ENCODE measurements around the gene SSH3. TPM values are rescaled to one million over a fixed set of nuclear protein-coding genes. Genes with fewer than 3 reads are reported as not detected.

SSH3 gene
- total RNA-seq, 3 donors from 2014 or later: 55.8 to 87.0 (median 57.6) TPM

DNA sequence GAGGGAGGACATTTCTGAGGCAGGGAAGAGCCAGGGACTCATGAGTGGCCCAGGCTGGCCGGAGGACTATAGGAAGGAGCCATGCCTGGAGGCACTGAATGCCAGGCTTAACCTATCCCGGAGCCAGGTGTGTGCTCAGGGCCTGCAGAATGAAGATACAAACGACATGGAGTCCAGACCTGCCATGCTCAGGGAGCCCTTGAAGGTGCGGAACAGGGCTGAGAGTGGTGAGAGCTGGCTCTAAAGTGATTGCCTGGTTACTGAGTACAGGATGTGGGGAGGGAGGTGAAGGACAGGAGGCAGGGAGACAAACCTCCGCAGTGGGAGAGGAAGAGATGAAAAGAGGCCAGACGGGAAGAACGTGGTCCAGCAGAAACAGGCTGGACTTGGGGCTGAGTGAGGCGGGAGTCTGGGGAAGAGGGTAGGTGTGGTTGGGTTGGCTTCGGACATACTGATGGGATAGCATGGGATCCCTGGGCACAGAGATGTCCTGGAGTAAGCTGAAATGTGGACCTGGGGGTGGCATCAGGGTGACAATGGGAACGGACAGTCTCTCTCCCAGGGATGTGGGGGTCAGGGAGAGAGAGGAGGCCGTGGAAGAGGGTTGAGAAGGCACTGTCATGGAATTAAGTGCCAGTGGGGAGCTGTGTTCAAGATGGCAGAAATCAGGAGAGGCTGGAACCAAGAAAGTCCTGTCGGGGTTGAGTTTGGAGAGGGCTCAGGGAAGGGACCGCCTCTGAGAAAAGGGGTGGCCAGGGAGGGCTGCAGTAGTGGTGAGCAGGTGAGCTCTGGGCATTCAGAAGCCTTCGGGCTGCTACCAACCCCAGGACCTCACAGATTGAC is 15.8 kb upstream of the SSH3 start:
- peak in 2 of 3 donors; percentile 40 to 46 for DNase-seq
- intact Hi-C loops (cut with DNase I, micrococcal nuclease): no loop called here
- Histone ChIP-seq H3K36me3 (ENCODE audit: low read depth) (peaks cover 15% of the 10 kb centered on the region), H3K4me3 (no peak overlapping the region), H3K9me3 (no peaks in the 10 kb centered on the region), H3K4me1 (ENCODE audit: low read depth) (peaks cover 22% of the 10 kb centered on the region)
- ATAC-seq: no peak
- TF ChIP-seq, protein P1, sequence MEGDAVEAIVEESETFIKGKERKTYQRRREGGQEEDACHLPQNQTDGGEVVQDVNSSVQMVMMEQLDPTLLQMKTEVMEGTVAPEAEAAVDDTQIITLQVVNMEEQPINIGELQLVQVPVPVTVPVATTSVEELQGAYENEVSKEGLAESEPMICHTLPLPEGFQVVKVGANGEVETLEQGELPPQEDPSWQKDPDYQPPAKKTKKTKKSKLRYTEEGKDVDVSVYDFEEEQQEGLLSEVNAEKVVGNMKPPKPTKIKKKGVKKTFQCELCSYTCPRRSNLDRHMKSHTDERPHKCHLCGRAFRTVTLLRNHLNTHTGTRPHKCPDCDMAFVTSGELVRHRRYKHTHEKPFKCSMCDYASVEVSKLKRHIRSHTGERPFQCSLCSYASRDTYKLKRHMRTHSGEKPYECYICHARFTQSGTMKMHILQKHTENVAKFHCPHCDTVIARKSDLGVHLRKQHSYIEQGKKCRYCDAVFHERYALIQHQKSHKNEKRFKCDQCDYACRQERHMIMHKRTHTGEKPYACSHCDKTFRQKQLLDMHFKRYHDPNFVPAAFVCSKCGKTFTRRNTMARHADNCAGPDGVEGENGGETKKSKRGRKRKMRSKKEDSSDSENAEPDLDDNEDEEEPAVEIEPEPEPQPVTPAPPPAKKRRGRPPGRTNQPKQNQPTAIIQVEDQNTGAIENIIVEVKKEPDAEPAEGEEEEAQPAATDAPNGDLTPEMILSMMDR (IDR thresholded peaks at IDR 0.05): no peak

GRCh38 chr11:67288198-67288451 is 15.2 kb upstream of the SSH3 start:
- DNase-seq (peak in 1 of 3 donors; percentile 66), ATAC-seq (no peak)
- intact Hi-C loops (cut with DNase I, micrococcal nuclease): no loop called here
- Histone ChIP-seq H3K4me3 (peak overlapping the region; percentile 40), H3K36me3 (ENCODE audit: low read depth) (peaks cover 15% of the 10 kb centered on the region), H3K4me1 (ENCODE audit: low read depth) (peaks cover 22% of the 10 kb centered on the region), H3K9me3 (no peaks in the 10 kb centered on the region)
- TF ChIP-seq, protein P1 (IDR thresholded peaks at IDR 0.05): no peak

DNA sequence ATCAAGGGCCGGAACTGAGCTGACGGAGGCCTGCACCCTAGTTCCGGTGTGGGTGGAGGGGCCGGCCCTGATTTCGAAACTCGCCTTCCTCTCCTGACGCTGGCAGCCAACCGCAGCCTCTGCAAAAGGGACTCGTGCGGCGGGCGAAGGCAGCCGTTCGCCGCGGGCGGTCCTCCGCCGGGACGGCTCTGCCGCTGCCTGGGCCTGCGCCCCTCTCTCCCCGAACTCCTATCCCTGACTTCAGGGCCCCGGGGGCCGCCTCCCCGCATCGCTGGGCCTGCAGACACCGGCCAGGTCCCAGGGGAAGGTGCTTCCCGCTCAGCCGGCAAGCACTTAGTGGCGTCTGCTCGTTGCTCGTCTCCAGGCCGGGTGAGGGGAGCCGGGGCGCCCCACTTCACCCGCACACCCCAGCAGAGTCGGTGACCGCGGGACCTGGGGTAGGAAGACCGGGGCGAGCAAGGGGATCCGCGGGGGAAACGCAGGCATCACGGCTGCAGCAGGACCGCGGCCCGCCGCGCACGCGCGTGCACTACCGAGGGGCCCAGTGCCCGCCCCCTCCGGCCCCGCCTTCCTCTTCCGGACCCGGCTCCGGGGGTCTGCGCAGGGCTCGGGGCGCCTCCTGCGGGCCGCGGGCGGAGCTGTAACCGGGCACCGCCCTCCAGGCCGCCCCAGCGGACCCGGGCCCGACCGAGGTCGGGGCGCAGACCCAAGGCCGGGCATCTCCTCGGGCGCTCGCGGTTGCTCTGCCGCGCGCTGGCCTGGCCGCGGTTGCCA is 14.7 kb upstream of the SSH3 start:
- peak overlapping the region; percentile 40 for H3K4me3 ChIP-seq
- intact Hi-C loops (cut with DNase I, micrococcal nuclease): no loop called here
- no peaks in the 10 kb centered on the region for H3K9me3 ChIP-seq
- peaks cover 22% of the 10 kb centered on the region for H3K4me1 ChIP-seq (ENCODE audit: low read depth)
- DNase-seq: peak; percentile 86 to 96 (median 89)
- H3K36me3 ChIP-seq (ENCODE audit: low read depth): peaks cover 14% of the 10 kb centered on the region
- TF ChIP-seq, protein P1 (IDR thresholded peaks at IDR 0.05): no peak
- ATAC-seq: peak; percentile 80

DNA sequence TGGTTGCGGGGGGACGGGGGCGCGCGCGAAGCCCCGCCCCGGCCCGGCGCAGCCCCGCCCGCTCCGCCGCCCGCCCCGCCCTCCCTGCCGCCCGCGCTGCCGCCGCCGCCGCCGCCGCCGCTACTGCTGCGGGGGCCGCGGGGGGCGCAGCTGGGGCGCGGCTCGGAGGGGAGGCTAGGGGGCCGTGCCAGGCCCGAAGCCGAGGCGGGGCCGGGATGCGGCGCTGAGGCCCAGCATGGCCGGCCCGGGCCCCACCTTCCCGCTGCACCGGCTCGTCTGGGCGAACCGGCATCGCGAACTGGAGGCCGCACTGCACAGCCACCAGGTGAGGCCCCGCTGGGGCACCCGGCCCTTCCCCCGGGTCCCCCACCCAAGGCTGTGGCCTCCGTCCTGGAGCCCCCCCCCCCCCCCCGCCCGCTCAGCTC is 14.1 kb upstream of the SSH3 start, which contains the start of gene ANKRD13D:
TSS of gene ANKRD13D (plus strand) at position 78 of the 425 bp plus-strand sequence. CDS start at position 236, 158 bp downstream.
- TF ChIP-seq, protein P1 (IDR thresholded peaks at IDR 0.05): no peak
- Histone ChIP-seq H3K36me3 (ENCODE audit: low read depth) (peaks cover 11% of the 10 kb centered on the region), H3K4me3 (peak within 1 kb of the TSS; percentile 40), H3K9me3 (no peaks in the 10 kb centered on the region), H3K4me1 (ENCODE audit: low read depth) (peaks cover 22% of the 10 kb centered on the region)
- intact Hi-C loops (cut with DNase I, micrococcal nuclease): no loop called here
- DNase-seq (no peak), ATAC-seq (no peak)

- peaks cover 9% of the 10 kb centered on the region for H3K36me3 ChIP-seq (ENCODE audit: low read depth)
- H3K9me3 ChIP-seq: no peaks in the 10 kb centered on the region
- H3K4me3 ChIP-seq: peak overlapping the region; percentile 40
- TF ChIP-seq, protein P1 (IDR thresholded peaks at IDR 0.05): no peak
- peak; percentile 38 to 82 (median 68) for DNase-seq
- peak; percentile 5 for ATAC-seq
- intact Hi-C loops (cut with DNase I, micrococcal nuclease): no loop called here
- peaks cover 22% of the 10 kb centered on the region for H3K4me1 ChIP-seq (ENCODE audit: low read depth)
These were observed 13.5 kb upstream of the SSH3 start for GRCh38 chr11:67289651-67290479.
